ENCODE measurements around the gene ZER1.

The ZER1 gene

GRCh38 chr9:128768606-128769005 is 3.1 kb downstream of the ZER1 start:
- no peak for TF ChIP-seq EZH2phosphoT487 (conservative IDR thresholded peaks at IDR 0.05; ENCODE audit: low read length)
- no peak for TF ChIP-seq CTCF (IDR thresholded peaks at IDR 0.05; ENCODE audit: insufficient read depth, low read length, poor library complexity, severe bottlenecking)
- Histone ChIP-seq H3K4me2 (ENCODE audit: low read depth, low read length, poor library complexity, severe bottlenecking) (no peak overlapping the region), H4K20me1 (ENCODE audit: low read depth, low read length) (no peaks in the 10 kb centered on the region), H2AFZ (ENCODE audit: low read depth, low read length, severe bottlenecking) (no peak overlapping the region), H3K79me2 (ENCODE audit: insufficient read depth, low read length) (no peaks in the 10 kb centered on the region), H3K27ac (ENCODE audit: low read depth, low read length) (no peak overlapping the region), H3K9ac (ENCODE audit: low read length) (no peak overlapping the region), H3K4me3 (ENCODE audit: insufficient read depth, low read length, poor library complexity, severe bottlenecking) (no peak overlapping the region), H3K27me3 (ENCODE audit: low read length) (no peaks in the 10 kb centered on the region), H3K36me3 (ENCODE audit: low read length) (no peaks in the 10 kb centered on the region), H3K9me2 (replicated peaks; ENCODE audit: insufficient read depth, low read length) (no peaks in the 10 kb centered on the region), H3K9me3 (ENCODE audit: insufficient read depth, low read length) (no peaks in the 10 kb centered on the region), H3F3A (ENCODE audit: insufficient read depth) (0 out of 2 replicates have a peak, but pooled peaks cover 7% of the 10 kb centered on the region)

- H3K9me3 ChIP-seq (ENCODE audit: insufficient read depth, low read length): no peaks in the 10 kb centered on the region
- no peaks in the 10 kb centered on the region for H3K79me2 ChIP-seq (ENCODE audit: insufficient read depth, low read length)
- H4K20me1 ChIP-seq (ENCODE audit: low read depth, low read length): no peaks in the 10 kb centered on the region
- H3F3A ChIP-seq (ENCODE audit: insufficient read depth): no peaks in the 10 kb centered on the region
- no peak overlapping the region for H3K4me2 ChIP-seq (ENCODE audit: low read depth, low read length, poor library complexity, severe bottlenecking)
- no peak overlapping the region for H3K4me3 ChIP-seq (ENCODE audit: insufficient read depth, low read length, poor library complexity, severe bottlenecking)
- no peak overlapping the region for H2AFZ ChIP-seq (ENCODE audit: low read depth, low read length, severe bottlenecking)
- H3K36me3 ChIP-seq (ENCODE audit: low read length): no peaks in the 10 kb centered on the region
- no peaks in the 10 kb centered on the region for H3K9me2 ChIP-seq (replicated peaks; ENCODE audit: insufficient read depth, low read length)
- no peak overlapping the region for H3K27ac ChIP-seq (ENCODE audit: low read depth, low read length)
- no peak for TF ChIP-seq CTCF (IDR thresholded peaks at IDR 0.05; ENCODE audit: insufficient read depth, low read length, poor library complexity, severe bottlenecking)
- TF ChIP-seq EZH2phosphoT487 (conservative IDR thresholded peaks at IDR 0.05; ENCODE audit: low read length): no peak
- no peaks in the 10 kb centered on the region for H3K27me3 ChIP-seq (ENCODE audit: low read length)
- H3K9ac ChIP-seq (ENCODE audit: low read length): no peak overlapping the region
Observed at GRCh38 chr9:128765499-128765898, 6.2 kb downstream of the ZER1 start.

- no peaks in the 10 kb centered on the region for H3K27me3 ChIP-seq (ENCODE audit: low read length)
- no peak overlapping the region for H3K4me3 ChIP-seq (ENCODE audit: insufficient read depth, low read length, poor library complexity, severe bottlenecking)
- no peak overlapping the region for H3K4me2 ChIP-seq (ENCODE audit: low read depth, low read length, poor library complexity, severe bottlenecking)
- no peaks in the 10 kb centered on the region for H3K9me2 ChIP-seq (replicated peaks; ENCODE audit: insufficient read depth, low read length)
- H3K36me3 ChIP-seq (ENCODE audit: low read length): no peaks in the 10 kb centered on the region
- TF ChIP-seq EZH2phosphoT487 (conservative IDR thresholded peaks at IDR 0.05; ENCODE audit: low read length) (no peak), CTCF (IDR thresholded peaks at IDR 0.05; ENCODE audit: insufficient read depth, low read length, poor library complexity, severe bottlenecking) (no peak)
- no peak overlapping the region for H3K27ac ChIP-seq (ENCODE audit: low read depth, low read length)
- H3K9ac ChIP-seq (ENCODE audit: low read length): no peak overlapping the region
- H3K79me2 ChIP-seq (ENCODE audit: insufficient read depth, low read length): no peaks in the 10 kb centered on the region
- no peaks in the 10 kb centered on the region for H4K20me1 ChIP-seq (ENCODE audit: low read depth, low read length)
- H2AFZ ChIP-seq (ENCODE audit: low read depth, low read length, severe bottlenecking): no peak overlapping the region
- no peaks in the 10 kb centered on the region for H3F3A ChIP-seq (ENCODE audit: insufficient read depth)
- no peaks in the 10 kb centered on the region for H3K9me3 ChIP-seq (ENCODE audit: insufficient read depth, low read length)
Observed at GRCh38 chr9:128764361-128764760, 7.4 kb downstream of the ZER1 start.

All from SU-DHL-6 (cell line).